ENCODE data around the gene SDC3.

- no peak for TF ChIP-seq CTCF (IDR thresholded peaks at IDR 0.05)
- TF ChIP-seq EP300 (IDR thresholded peaks at IDR 0.05) = no peak
- no peak for TF ChIP-seq POLR2A (IDR thresholded peaks at IDR 0.05)
Measured at GRCh38 chr1:30878559-30878958, 30.0 kb downstream of the SDC3 start.
